ENCODE data around the gene PSME2.

- no peak for TF ChIP-seq CTCF (tag by site-specific recombination; IDR thresholded peaks at IDR 0.05)
- no peak for TF ChIP-seq SALL2 (tag by site-specific recombination; IDR thresholded peaks at IDR 0.05; ENCODE audit: borderline replicate concordance)
- TF ChIP-seq ZNF513 (tag by site-specific recombination; IDR thresholded peaks at IDR 0.05): no peak
- TF ChIP-seq PATZ1 (tag by site-specific recombination; IDR thresholded peaks at IDR 0.05): no peak
- no peak for TF ChIP-seq YY2 (tag by site-specific recombination; IDR thresholded peaks at IDR 0.05)
- TF ChIP-seq SP2 (tag by site-specific recombination; IDR thresholded peaks at IDR 0.05): no peak
- TF ChIP-seq ZNF785 (tag by site-specific recombination; IDR thresholded peaks at IDR 0.05): no peak
- TF ChIP-seq ZBTB6 (tag by site-specific recombination; IDR thresholded peaks at IDR 0.05): no peak
- no peak for TF ChIP-seq ZNF133 (tag by site-specific recombination; IDR thresholded peaks at IDR 0.05)
Observed at GRCh38 chr14:24130717-24131548, 15.5 kb downstream of the PSME2 start.
